HG03469 (cell line): ENCODE results near the gene COPS3.

ENCODE experiments used
- ATAC-seq: cut with Tn5 transposase; IDR thresholded peaks from one replicate; pipeline ENCODE4 v1.9.1; 2021; ENCODE audit warnings: mild to moderate bottlenecking, moderate library complexity, moderate number of reproducible peaks; ENCODE audit not compliant: unreplicated experiment

The COPS3 gene

GRCh38 chr17:17223736-17224135 is 57.3 kb downstream of the COPS3 start:
- no peak for ATAC-seq

GRCh38 chr17:17221329-17221728 is 59.7 kb downstream of the COPS3 start:
- ATAC-seq, result no peak

- no peak for ATAC-seq
Observed at GRCh38 chr17:17220529-17220928, 60.5 kb downstream of the COPS3 start.

- ATAC-seq, result no peak
Observed at GRCh38 chr17:17217995-17218394, 63.1 kb downstream of the COPS3 start.

- ATAC-seq, result no peak
Observed at GRCh38 chr17:17216776-17217175, 64.3 kb downstream of the COPS3 start.

- no peak for ATAC-seq
Observed at GRCh38 chr17:17216236-17216635, 64.8 kb downstream of the COPS3 start.

- no peak for ATAC-seq
Observed at GRCh38 chr17:17215575-17215974, 65.5 kb downstream of the COPS3 start.

- no peak for ATAC-seq
Observed at GRCh38 chr17:17214646-17215436, 66.2 kb downstream of the COPS3 start.

- no peak for ATAC-seq
Observed at GRCh38 chr17:17213775-17214174, 67.3 kb downstream of the COPS3 start.

GRCh38 chr17:17207998-17208397 is 73.0 kb downstream of the COPS3 start:
- no peak for ATAC-seq

- no peak for ATAC-seq
Observed at GRCh38 chr17:17206913-17207335, 74.1 kb downstream of the COPS3 start.

GRCh38 chr17:17206124-17206912 is 74.7 kb downstream of the COPS3 start, which contains the start of gene PLD6:
TSS of gene PLD6 (minus strand) at chr17:17206333. CDS start at chr17:17206286, 47 bp downstream.
- no peak for ATAC-seq

- no peak for ATAC-seq
Observed at GRCh38 chr17:17205368-17206123, 75.5 kb downstream of the COPS3 start.

- no peak for ATAC-seq
Observed at GRCh38 chr17:17204635-17205231, 76.3 kb downstream of the COPS3 start.

- no peak for ATAC-seq
Observed at GRCh38 chr17:17204041-17204591, 76.9 kb downstream of the COPS3 start.

GRCh38 chr17:17203173-17203730 is 77.8 kb downstream of the COPS3 start:
- no peak for ATAC-seq

GRCh38 chr17:17201907-17202306 is 79.1 kb downstream of the COPS3 start:
- ATAC-seq, result no peak

GRCh38 chr17:17201271-17201670 is 79.8 kb downstream of the COPS3 start:
- ATAC-seq, result no peak

GRCh38 chr17:17200831-17201230 is 80.2 kb downstream of the COPS3 start:
- no peak for ATAC-seq

- no peak for ATAC-seq
Observed at GRCh38 chr17:17200311-17200710, 80.7 kb downstream of the COPS3 start.
